Endodermal cell (in vitro differentiated cells): ENCODE results near the gene SPAG6. TPM values are rescaled to one million over a fixed set of nuclear protein-coding genes. Genes with fewer than 3 reads are reported as not detected.

Experiments used
- DNase-seq: peaks from one replicate; pipeline ENCODE4 v3.0.0-alpha.2; 2017
- H3K27ac ChIP-seq: 2 replicates; pipeline ENCODE4 v1.5.1; 2013; ENCODE audit warnings: mild to moderate bottlenecking, low read depth, low read length, moderate library complexity
- H3K27me3 ChIP-seq: 2 replicates; pipeline ENCODE4 v1.6.1; 2013; ENCODE audit warnings: mild to moderate bottlenecking, low read length, moderate library complexity; ENCODE audit not compliant: insufficient read depth, control insufficient read depth, poor library complexity, severe bottlenecking
- H3K36me3 ChIP-seq: 2 replicates; pipeline ENCODE4 v1.7.0; 2013; ENCODE audit warnings: mild to moderate bottlenecking, low read length, moderate library complexity; ENCODE audit not compliant: control insufficient read depth, insufficient read depth
- H3K4me1 ChIP-seq: one replicate; pipeline ENCODE4 v1.7.0; 2013; ENCODE audit warnings: low read length; ENCODE audit not compliant: control insufficient read depth, insufficient read depth
- H3K4me3 ChIP-seq: 2 replicates; pipeline ENCODE4 v1.5.1; 2013; ENCODE audit warnings: mild to moderate bottlenecking, low read length, moderate library complexity
- H3K9ac ChIP-seq: 2 replicates; pipeline ENCODE4 v1.6.1; 2013; ENCODE audit warnings: mild to moderate bottlenecking, low read length, moderate library complexity; ENCODE audit not compliant: poor library complexity, severe bottlenecking; ENCODE audit errors: extremely low read depth
- H3K9me3 ChIP-seq: 2 replicates; pipeline ENCODE4 v1.6.1; 2013; ENCODE audit warnings: mild to moderate bottlenecking, low read length, moderate library complexity; ENCODE audit not compliant: control insufficient read depth
- H3K27ac Mint-ChIP-seq: 2 replicates; pipeline ENCODE4 v1.8.0; 2020; ENCODE audit warnings: mixed read lengths
- H3K27me3 Mint-ChIP-seq: 2 replicates; pipeline ENCODE4 v1.8.0; 2021; ENCODE audit warnings: mild to moderate bottlenecking, mixed read lengths; ENCODE audit not compliant: insufficient read depth
- H3K36me3 Mint-ChIP-seq: 2 replicates; pipeline ENCODE4 v1.8.0; 2020; ENCODE audit warnings: low read depth, mixed read lengths
- H3K4me1 Mint-ChIP-seq: 2 replicates; pipeline ENCODE4 v1.8.0; 2020; ENCODE audit warnings: mixed read lengths
- H3K4me3 Mint-ChIP-seq: 2 replicates; pipeline ENCODE4 v1.8.0; 2020; ENCODE audit warnings: mild to moderate bottlenecking, moderate library complexity, mixed read lengths
- H3K9me3 Mint-ChIP-seq: 2 replicates; pipeline ENCODE4 v1.8.0; 2020; ENCODE audit warnings: mild to moderate bottlenecking, mixed read lengths
- WGBS, 2 experiments: methylation state at CpG; one replicate each; pipeline versions ENCODE4 v1.1.5 to v1.1.7; 2013; ENCODE audit warnings: missing lambda C conversion rate in 2 of 2, mixed read lengths in 1 of 2; ENCODE audit not compliant: insufficient coverage in 1 of 2, insufficient read length in 1 of 2; 5-methylcytosine and 5-hydroxymethylcytosine counted together
- total RNA-seq, 2 donors: library from RNA; stranded (reverse); fragmentation: NEBNext Ultra II Directional in 1 of 2; extraction: Animal tissue kit (Norgen Biotek cat#: 25700) in 1 of 2; gene quantifications; 2 replicates in 1 of 2; 3 replicates in 1 of 2; pipeline ENCODE4 v1.2.1, GENCODE V29; 2021
- TF ChIP-seq, protein P1 (sequence below): fragments of 200-600 bp; sonication (generic); conservative IDR thresholded peaks from 2 replicates; pipeline ENCODE4 v1.5.0; 2021; ENCODE audit warnings: antibody characterized with exemption, mild to moderate bottlenecking

Gene SPAG6
- total RNA-seq, 2 donors from 2014 or later = 1.1 to 2.1 TPM

DNA sequence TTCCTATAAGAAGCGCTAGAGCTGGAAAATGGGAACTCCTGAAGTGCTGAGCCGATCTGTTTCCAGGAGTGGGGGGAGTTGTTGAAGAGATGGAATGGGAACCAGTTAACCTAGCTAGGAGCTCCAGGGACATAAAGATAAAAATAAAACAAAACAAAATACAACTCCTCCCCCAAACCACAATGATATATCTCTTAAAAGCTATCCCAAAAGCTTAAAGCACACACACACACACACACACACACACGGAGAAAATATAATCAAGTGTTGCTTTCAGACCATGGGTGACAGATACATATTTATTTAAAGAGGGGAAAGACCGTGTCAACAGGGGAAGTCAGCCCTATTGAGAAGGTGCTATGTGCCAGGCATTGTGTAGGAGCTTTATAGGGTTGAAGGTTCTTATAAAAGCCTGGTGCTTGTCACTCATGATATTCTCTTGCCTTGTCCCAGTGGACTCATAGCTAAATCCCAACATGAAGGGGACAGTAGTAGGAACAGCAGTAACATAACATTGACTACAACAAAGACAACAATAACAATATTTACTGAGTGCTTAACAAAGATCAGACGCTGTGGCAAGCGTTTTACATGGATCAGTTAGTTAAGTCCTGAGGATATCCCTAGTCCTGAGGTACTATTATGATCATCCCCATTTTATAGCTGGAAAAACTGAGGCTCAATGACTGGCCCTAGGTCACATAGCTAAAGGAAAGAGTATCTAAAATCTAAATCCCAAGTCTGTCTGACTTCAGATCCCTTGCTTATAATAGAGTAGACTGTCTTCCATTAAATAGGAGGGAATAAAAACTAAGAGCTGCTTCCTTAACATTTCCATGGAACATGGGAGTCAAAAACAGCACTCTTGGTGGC, 115.5 kb downstream of the SPAG6 start:
- no peak for DNase-seq
- no peaks in the 10 kb centered on the region for H3K9me3 ChIP-seq
- Mint-ChIP-seq H3K9me3 (no peaks in the 10 kb centered on the region), H3K36me3 (no peaks in the 10 kb centered on the region), H3K27ac (no peak overlapping the region), H3K27me3 (peaks cover 2% of the 10 kb centered on the region), H3K4me3 (no peak overlapping the region), H3K4me1 (no peaks in the 10 kb centered on the region)
- H3K9ac ChIP-seq = no peak overlapping the region
- no peaks in the 10 kb centered on the region for H3K4me1 ChIP-seq
- WGBS, 2 experiments = 94 to 97% methylated on average over 3 to 6 of the region's 6 CpGs
- no peaks in the 10 kb centered on the region for H3K27me3 ChIP-seq
- H3K27ac ChIP-seq = no peak overlapping the region
- no peak overlapping the region for H3K4me3 ChIP-seq
- H3K36me3 ChIP-seq = no peaks in the 10 kb centered on the region
- TF ChIP-seq, protein P1, sequence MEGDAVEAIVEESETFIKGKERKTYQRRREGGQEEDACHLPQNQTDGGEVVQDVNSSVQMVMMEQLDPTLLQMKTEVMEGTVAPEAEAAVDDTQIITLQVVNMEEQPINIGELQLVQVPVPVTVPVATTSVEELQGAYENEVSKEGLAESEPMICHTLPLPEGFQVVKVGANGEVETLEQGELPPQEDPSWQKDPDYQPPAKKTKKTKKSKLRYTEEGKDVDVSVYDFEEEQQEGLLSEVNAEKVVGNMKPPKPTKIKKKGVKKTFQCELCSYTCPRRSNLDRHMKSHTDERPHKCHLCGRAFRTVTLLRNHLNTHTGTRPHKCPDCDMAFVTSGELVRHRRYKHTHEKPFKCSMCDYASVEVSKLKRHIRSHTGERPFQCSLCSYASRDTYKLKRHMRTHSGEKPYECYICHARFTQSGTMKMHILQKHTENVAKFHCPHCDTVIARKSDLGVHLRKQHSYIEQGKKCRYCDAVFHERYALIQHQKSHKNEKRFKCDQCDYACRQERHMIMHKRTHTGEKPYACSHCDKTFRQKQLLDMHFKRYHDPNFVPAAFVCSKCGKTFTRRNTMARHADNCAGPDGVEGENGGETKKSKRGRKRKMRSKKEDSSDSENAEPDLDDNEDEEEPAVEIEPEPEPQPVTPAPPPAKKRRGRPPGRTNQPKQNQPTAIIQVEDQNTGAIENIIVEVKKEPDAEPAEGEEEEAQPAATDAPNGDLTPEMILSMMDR = no peak

DNA sequence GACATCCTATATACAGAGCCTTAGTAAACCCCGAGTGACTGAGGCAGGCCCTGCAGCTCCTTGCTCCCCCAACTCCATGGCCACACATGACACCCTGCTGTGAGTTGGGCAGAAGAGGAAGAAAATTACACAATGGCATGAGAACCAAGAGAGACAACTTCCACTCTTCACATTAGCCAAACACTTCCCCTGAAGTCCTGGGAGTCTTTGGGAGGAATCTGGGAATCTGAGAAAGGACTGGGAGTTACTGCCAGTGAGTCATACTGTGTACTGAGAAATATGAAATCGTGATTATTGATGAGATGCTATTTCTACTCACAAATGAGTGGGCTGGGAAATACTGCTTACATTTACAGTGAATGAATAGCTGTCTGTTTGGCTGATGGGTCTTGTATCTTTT, 116.6 kb downstream of the SPAG6 start:
- peaks cover 4% of the 10 kb centered on the region for H3K4me1 Mint-ChIP-seq
- no peak overlapping the region for H3K27ac Mint-ChIP-seq
- H3K4me3 ChIP-seq = no peak overlapping the region

DNA sequence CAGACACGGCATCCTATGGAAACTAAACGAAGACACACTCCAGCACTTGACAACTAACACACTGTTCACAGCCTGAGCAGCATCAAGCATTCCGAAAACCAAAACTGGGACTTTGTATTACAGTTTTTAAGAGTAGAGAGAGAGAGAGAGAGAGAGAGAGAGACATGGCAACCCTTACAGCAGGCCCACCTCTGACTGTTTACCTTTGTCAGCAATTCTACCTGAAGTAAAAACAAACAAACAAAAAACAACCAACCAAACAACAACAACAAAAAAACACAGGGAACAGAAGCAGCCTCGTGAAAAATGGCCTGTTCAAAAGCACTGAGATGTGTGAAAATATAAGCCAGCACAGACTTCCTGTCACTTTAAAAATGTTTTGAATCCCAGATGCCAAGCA, 118.0 kb downstream of the SPAG6 start:
- Mint-ChIP-seq H3K9me3 (no peaks in the 10 kb centered on the region), H3K4me1 (peaks cover 4% of the 10 kb centered on the region), H3K27me3 (peaks cover 2% of the 10 kb centered on the region), H3K4me3 (no peak overlapping the region), H3K36me3 (no peaks in the 10 kb centered on the region), H3K27ac (no peak overlapping the region)
- no peaks in the 10 kb centered on the region for H3K36me3 ChIP-seq
- H3K4me3 ChIP-seq = no peak overlapping the region
- 92 to 93% methylated on average over 3 to 4 of the region's 4 CpGs for whole genome bisulfite sequencing, 2 experiments
- no peak for DNase-seq
- no peak overlapping the region for H3K9ac ChIP-seq
- H3K27ac ChIP-seq = no peak overlapping the region
- no peaks in the 10 kb centered on the region for H3K4me1 ChIP-seq
- H3K9me3 ChIP-seq = no peaks in the 10 kb centered on the region
- TF ChIP-seq, protein P1 = no peak
- H3K27me3 ChIP-seq = no peaks in the 10 kb centered on the region

More for the DNA sequence above, 116.6 kb downstream of the SPAG6 start:
- no peak for DNase-seq
- Mint-ChIP-seq H3K36me3 (no peaks in the 10 kb centered on the region), H3K27me3 (peaks cover 2% of the 10 kb centered on the region), H3K4me3 (no peak overlapping the region), H3K9me3 (no peaks in the 10 kb centered on the region)
- TF ChIP-seq, protein P1 = no peak
- Histone ChIP-seq H3K9me3 (no peaks in the 10 kb centered on the region), H3K27me3 (no peaks in the 10 kb centered on the region), H3K4me1 (no peaks in the 10 kb centered on the region), H3K27ac (no peak overlapping the region), H3K36me3 (no peaks in the 10 kb centered on the region), H3K9ac (no peak overlapping the region)
- WGBS, 2 experiments = 90 to 100% methylated on average over 1 to 2 of the region's 2 CpGs
